ENCODE measurements around the gene E2F8. TPM values are rescaled to one million over a fixed set of nuclear protein-coding genes. Genes with fewer than 3 reads are reported as not detected.
A peak's percentile ranks its signal among the peaks of the same experiment; 100 is the strongest.

E2F8 gene
- polyA plus RNA-seq, 1 donor from 2014 or later = 0.07 TPM

DNA sequence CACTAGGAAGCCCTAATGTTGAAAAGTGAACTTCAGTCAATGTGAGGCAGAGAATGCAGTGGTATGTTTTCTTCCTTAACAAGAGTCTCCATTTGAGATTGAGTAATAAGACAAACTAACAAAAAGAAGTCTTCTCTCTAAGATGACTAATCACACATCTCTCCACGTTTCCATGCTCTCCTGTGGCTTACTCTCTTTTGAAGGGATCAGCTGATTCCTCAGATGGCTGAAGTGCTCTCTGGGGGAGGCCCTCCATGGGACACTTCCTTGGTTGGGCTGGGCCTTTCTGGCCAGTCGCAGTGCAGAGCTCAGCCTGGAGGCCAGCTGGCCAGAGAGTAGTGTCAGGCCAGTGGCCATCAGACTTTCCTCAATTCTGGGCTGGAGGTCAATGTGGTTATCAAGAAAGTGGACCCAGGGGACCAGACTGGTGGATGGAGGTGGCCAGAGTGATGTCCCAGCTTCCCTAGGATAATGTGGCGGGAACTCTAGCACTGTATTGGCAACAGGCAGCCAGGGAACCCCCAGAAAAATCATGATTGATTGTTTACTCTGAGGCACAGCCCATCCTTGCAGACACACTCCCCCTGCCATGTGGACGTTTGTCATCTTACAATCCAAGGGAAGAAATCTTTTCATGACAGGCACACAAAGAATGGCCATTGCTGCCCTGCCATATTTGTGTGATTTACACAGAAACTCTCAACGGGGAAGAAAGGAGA, 53.5 kb downstream of the E2F8 start:
- no peaks in the 10 kb centered on the region for H3K27me3 ChIP-seq (ENCODE audit: insufficient read depth, low read depth, low read length)
- no peaks in the 10 kb centered on the region for H3K9me3 ChIP-seq (ENCODE audit: low read length)
- no peak for TF ChIP-seq EZH2 (IDR thresholded peaks at IDR 0.05; ENCODE audit: borderline replicate concordance, insufficient read depth, low read length, poor library complexity, severe bottlenecking)
- TF ChIP-seq CTCF (IDR thresholded peaks at IDR 0.05; ENCODE audit: poor library complexity, severe bottlenecking) = no peak
- TF ChIP-seq, protein P1, sequence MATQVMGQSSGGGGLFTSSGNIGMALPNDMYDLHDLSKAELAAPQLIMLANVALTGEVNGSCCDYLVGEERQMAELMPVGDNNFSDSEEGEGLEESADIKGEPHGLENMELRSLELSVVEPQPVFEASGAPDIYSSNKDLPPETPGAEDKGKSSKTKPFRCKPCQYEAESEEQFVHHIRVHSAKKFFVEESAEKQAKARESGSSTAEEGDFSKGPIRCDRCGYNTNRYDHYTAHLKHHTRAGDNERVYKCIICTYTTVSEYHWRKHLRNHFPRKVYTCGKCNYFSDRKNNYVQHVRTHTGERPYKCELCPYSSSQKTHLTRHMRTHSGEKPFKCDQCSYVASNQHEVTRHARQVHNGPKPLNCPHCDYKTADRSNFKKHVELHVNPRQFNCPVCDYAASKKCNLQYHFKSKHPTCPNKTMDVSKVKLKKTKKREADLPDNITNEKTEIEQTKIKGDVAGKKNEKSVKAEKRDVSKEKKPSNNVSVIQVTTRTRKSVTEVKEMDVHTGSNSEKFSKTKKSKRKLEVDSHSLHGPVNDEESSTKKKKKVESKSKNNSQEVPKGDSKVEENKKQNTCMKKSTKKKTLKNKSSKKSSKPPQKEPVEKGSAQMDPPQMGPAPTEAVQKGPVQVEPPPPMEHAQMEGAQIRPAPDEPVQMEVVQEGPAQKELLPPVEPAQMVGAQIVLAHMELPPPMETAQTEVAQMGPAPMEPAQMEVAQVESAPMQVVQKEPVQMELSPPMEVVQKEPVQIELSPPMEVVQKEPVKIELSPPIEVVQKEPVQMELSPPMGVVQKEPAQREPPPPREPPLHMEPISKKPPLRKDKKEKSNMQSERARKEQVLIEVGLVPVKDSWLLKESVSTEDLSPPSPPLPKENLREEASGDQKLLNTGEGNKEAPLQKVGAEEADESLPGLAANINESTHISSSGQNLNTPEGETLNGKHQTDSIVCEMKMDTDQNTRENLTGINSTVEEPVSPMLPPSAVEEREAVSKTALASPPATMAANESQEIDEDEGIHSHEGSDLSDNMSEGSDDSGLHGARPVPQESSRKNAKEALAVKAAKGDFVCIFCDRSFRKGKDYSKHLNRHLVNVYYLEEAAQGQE (IDR thresholded peaks at IDR 0.05; ENCODE audit: borderline replicate concordance) = no peak
- TF ChIP-seq POLR2AphosphoS5 (IDR thresholded peaks at IDR 0.05) = no peak
- TF ChIP-seq MXI1 (conservative IDR thresholded peaks at IDR 0.05; ENCODE audit: poor library complexity, severe bottlenecking) = no peak
- TF ChIP-seq EP300 (conservative IDR thresholded peaks at IDR 0.05; ENCODE audit: poor library complexity, severe bottlenecking) = no peak
- TF ChIP-seq RAD21 (conservative IDR thresholded peaks at IDR 0.05) = no peak
- TF ChIP-seq SMC3 (conservative IDR thresholded peaks at IDR 0.05; ENCODE audit: poor library complexity) = no peak
- no peak for TF ChIP-seq TAF1 (IDR thresholded peaks at IDR 0.05; ENCODE audit: low read depth)
- H3K4me2 ChIP-seq (ENCODE audit: low read length) = no peak overlapping the region
- peak overlapping the region; percentile 22 for H3K27ac ChIP-seq (ENCODE audit: low read length)
- H3K36me3 ChIP-seq (ENCODE audit: insufficient read depth, low read length) = no peaks in the 10 kb centered on the region
- no peaks in the 10 kb centered on the region for H4K20me1 ChIP-seq (ENCODE audit: insufficient read depth)
- H2AFZ ChIP-seq (ENCODE audit: low read depth, low read length) = no peak overlapping the region
- H3F3A ChIP-seq (ENCODE audit: insufficient read depth, low read length, poor library complexity, severe bottlenecking) = no peaks in the 10 kb centered on the region
- no peaks in the 10 kb centered on the region for H3K9me2 ChIP-seq (ENCODE audit: insufficient read depth, low read length)
- H3K79me2 ChIP-seq (replicated peaks; ENCODE audit: insufficient read depth, low read length) = no peaks in the 10 kb centered on the region
- H3K4me3 ChIP-seq (ENCODE audit: low read length) = no peak overlapping the region
- no peak overlapping the region for H3K9ac ChIP-seq (ENCODE audit: low read length)

- H3F3A ChIP-seq (ENCODE audit: insufficient read depth, low read length, poor library complexity, severe bottlenecking) = no peaks in the 10 kb centered on the region
- H3K4me3 ChIP-seq (ENCODE audit: low read length) = no peak overlapping the region
- no peak overlapping the region for H2AFZ ChIP-seq (ENCODE audit: low read depth, low read length)
- no peak overlapping the region for H3K9ac ChIP-seq (ENCODE audit: low read length)
- TF ChIP-seq RAD21 (conservative IDR thresholded peaks at IDR 0.05) (no peak), TAF1 (IDR thresholded peaks at IDR 0.05; ENCODE audit: low read depth) (no peak), EP300 (conservative IDR thresholded peaks at IDR 0.05; ENCODE audit: poor library complexity, severe bottlenecking) (no peak), POLR2AphosphoS5 (IDR thresholded peaks at IDR 0.05) (no peak), EZH2 (IDR thresholded peaks at IDR 0.05; ENCODE audit: borderline replicate concordance, insufficient read depth, low read length, poor library complexity, severe bottlenecking) (no peak), MXI1 (conservative IDR thresholded peaks at IDR 0.05; ENCODE audit: poor library complexity, severe bottlenecking) (no peak), SMC3 (conservative IDR thresholded peaks at IDR 0.05; ENCODE audit: poor library complexity) (no peak), CTCF (IDR thresholded peaks at IDR 0.05; ENCODE audit: poor library complexity, severe bottlenecking) (no peak)
- TF ChIP-seq, protein P1 (IDR thresholded peaks at IDR 0.05; ENCODE audit: borderline replicate concordance) = no peak
- no peaks in the 10 kb centered on the region for H3K27me3 ChIP-seq (ENCODE audit: insufficient read depth, low read depth, low read length)
- no peaks in the 10 kb centered on the region for H3K36me3 ChIP-seq (ENCODE audit: insufficient read depth, low read length)
- no peak overlapping the region for H3K4me2 ChIP-seq (ENCODE audit: low read length)
- H4K20me1 ChIP-seq (ENCODE audit: insufficient read depth) = no peaks in the 10 kb centered on the region
- no peaks in the 10 kb centered on the region for H3K79me2 ChIP-seq (replicated peaks; ENCODE audit: insufficient read depth, low read length)
- no peak overlapping the region for H3K27ac ChIP-seq (ENCODE audit: low read length)
- no peaks in the 10 kb centered on the region for H3K9me3 ChIP-seq (ENCODE audit: low read length)
- no peaks in the 10 kb centered on the region for H3K9me2 ChIP-seq (ENCODE audit: insufficient read depth, low read length)
Measured at GRCh38 chr11:19185516-19186052, 55.2 kb downstream of the E2F8 start.

Data from neural cell (in vitro differentiated cells).